Upper lobe of left lung (tissue), 6 donors: ENCODE data around the gene ZFP36L2. TPM values are rescaled to one million over a fixed set of nuclear protein-coding genes. Genes with fewer than 3 reads are reported as not detected.

Experiments
- ATAC-seq, 2 donors: fragments of 200-7000 bp; cut with Tn5 transposase; one replicate each; pipeline ENCODE4 v1.9.1; 2022; ENCODE audit warnings: mild to moderate bottlenecking in 2 of 2, moderate library complexity in 2 of 2; ENCODE audit not compliant: low FRiP score in 2 of 2
- DNase-seq, 2 donors: peaks; one replicate each; pipeline ENCODE4 v3.0.0-alpha.2; 2019 to 2020
- H3K27ac ChIP-seq, 4 donors: fragments of 200-600 bp; sonication (generic); one replicate each; pipeline ENCODE4 v1.5.1; 2016 to 2019
- H3K27me3 ChIP-seq, 4 donors: fragments of 200-600 bp; sonication (generic); one replicate each; pipeline ENCODE4 v1.5.1; 2017 to 2019
- H3K36me3 ChIP-seq, 4 donors: fragments of 200-600 bp; sonication (generic); one replicate each; pipeline ENCODE4 v1.5.1; 2016 to 2019
- H3K4me1 ChIP-seq, 4 donors: fragments of 200-600 bp; sonication (generic); one replicate each; pipeline ENCODE4 v1.5.1; 2018 to 2019
- H3K4me3 ChIP-seq, 4 donors: fragments of 200-600 bp; sonication (generic); one replicate each; pipeline ENCODE4 v1.5.1; 2017 to 2019; ENCODE audit warnings: mild to moderate bottlenecking in 2 of 4, moderate library complexity in 1 of 4
- H3K9me3 ChIP-seq, 4 donors: fragments of 200-600 bp; sonication (generic); one replicate each; pipeline ENCODE4 v1.5.1; 2018 to 2019
- EP300 ChIP-seq, 4 donors: sonication (generic); formaldehyde crosslinking; IDR thresholded peaks; one replicate each; pipeline ENCODE4 v1.5.1; 2017; ENCODE audit warnings: antibody characterized with exemption in 4 of 4, control low read depth in 2 of 4
- POLR2A ChIP-seq, 4 donors: fragments of 450-650 bp; IDR thresholded peaks; one replicate each; pipeline ENCODE4 v1.5.1; 2016 to 2017; ENCODE audit warnings: antibody characterized with exemption in 4 of 4, mild to moderate bottlenecking in 2 of 4
- POLR2AphosphoS5 ChIP-seq, 2 donors: sonication (generic); formaldehyde crosslinking; IDR thresholded peaks; one replicate each; pipeline ENCODE4 v1.5.1; 2017; ENCODE audit warnings: antibody characterized with exemption in 2 of 2
- WGBS, 2 donors: methylation state at CpG; one replicate each; pipeline ENCODE4 v1.1.5; 2017 to 2018; 5-methylcytosine and 5-hydroxymethylcytosine counted together
- total RNA-seq, 6 donors: library from RNA; depleted of rRNA in 4 of 6; stranded (reverse); fragments of >200 nt in 4 of 6; gene quantifications; one replicate each; pipeline versions ENCODE4 v1.1.0 to v1.2.1, GENCODE V29; 2016 to 2021
- TF ChIP-seq, protein P1 (sequence below), 6 experiments: fragments of 450-650 bp in 4 of 6; fragments of 200-600 bp in 2 of 6; sonication (generic) in 2 of 6; IDR thresholded peaks; one replicate each; pipeline ENCODE4 v1.5.1; 2016 to 2019; ENCODE audit warnings: antibody characterized with exemption in 6 of 6
- donor health status: DM: no; HTN: no; CAD: no; lungs with moderate emphysema.
- donor health status: DM: no; HTN: yes; CAD: no; lungs with severe emphysema.

The ZFP36L2 gene
- total RNA-seq, 6 donors from 2014 or later = 65.4 to 180 (median 127) TPM

- Histone ChIP-seq H3K4me3 (no peak overlapping the region), H3K4me1 (peaks cover 0 to 6% (median 3%) of the 10 kb centered on the region in 4 donors), H3K9me3 (no peaks in the 10 kb centered on the region), H3K27ac (peak overlapping the region in 2 of 4 donors; percentile 17 to 21), H3K27me3 (no peaks in the 10 kb centered on the region), H3K36me3 (peaks cover 0 to 9% (median 0%) of the 10 kb centered on the region in 4 donors)
- TF ChIP-seq, protein P1, sequence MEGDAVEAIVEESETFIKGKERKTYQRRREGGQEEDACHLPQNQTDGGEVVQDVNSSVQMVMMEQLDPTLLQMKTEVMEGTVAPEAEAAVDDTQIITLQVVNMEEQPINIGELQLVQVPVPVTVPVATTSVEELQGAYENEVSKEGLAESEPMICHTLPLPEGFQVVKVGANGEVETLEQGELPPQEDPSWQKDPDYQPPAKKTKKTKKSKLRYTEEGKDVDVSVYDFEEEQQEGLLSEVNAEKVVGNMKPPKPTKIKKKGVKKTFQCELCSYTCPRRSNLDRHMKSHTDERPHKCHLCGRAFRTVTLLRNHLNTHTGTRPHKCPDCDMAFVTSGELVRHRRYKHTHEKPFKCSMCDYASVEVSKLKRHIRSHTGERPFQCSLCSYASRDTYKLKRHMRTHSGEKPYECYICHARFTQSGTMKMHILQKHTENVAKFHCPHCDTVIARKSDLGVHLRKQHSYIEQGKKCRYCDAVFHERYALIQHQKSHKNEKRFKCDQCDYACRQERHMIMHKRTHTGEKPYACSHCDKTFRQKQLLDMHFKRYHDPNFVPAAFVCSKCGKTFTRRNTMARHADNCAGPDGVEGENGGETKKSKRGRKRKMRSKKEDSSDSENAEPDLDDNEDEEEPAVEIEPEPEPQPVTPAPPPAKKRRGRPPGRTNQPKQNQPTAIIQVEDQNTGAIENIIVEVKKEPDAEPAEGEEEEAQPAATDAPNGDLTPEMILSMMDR (IDR thresholded peaks at IDR 0.05) = no peak
- TF ChIP-seq POLR2AphosphoS5 (IDR thresholded peaks at IDR 0.05) (no peak), POLR2A (IDR thresholded peaks at IDR 0.05) (no peak), EP300 (IDR thresholded peaks at IDR 0.05) (no peak)
- DNase-seq (no peak), ATAC-seq (no peak)
- 73% methylated on average over 6 to 8 of the region's 8 CpGs for WGBS, 2 donors
These were observed 29.0 kb upstream of the ZFP36L2 start for GRCh38 chr2:43255296-43255910.

GRCh38 chr2:43254331-43254730 lies 27.9 kb upstream of the ZFP36L2 start:
- Histone ChIP-seq H3K4me3 (no peak overlapping the region), H3K27me3 (no peaks in the 10 kb centered on the region), H3K9me3 (no peaks in the 10 kb centered on the region), H3K36me3 (peaks cover 0 to 9% (median 0%) of the 10 kb centered on the region in 4 donors), H3K27ac (no peak overlapping the region), H3K4me1 (peaks cover 0 to 6% (median 3%) of the 10 kb centered on the region in 4 donors)
- no peak for DNase-seq
- TF ChIP-seq EP300 (IDR thresholded peaks at IDR 0.05) = no peak
- TF ChIP-seq, protein P1 (IDR thresholded peaks at IDR 0.05) = no peak
- TF ChIP-seq POLR2AphosphoS5 (IDR thresholded peaks at IDR 0.05) = no peak
- no peak for TF ChIP-seq POLR2A (IDR thresholded peaks at IDR 0.05)
- no peak for ATAC-seq
- 85 to 93% methylated on average over 5 of the region's 5 CpGs for WGBS, 2 donors

DNA sequence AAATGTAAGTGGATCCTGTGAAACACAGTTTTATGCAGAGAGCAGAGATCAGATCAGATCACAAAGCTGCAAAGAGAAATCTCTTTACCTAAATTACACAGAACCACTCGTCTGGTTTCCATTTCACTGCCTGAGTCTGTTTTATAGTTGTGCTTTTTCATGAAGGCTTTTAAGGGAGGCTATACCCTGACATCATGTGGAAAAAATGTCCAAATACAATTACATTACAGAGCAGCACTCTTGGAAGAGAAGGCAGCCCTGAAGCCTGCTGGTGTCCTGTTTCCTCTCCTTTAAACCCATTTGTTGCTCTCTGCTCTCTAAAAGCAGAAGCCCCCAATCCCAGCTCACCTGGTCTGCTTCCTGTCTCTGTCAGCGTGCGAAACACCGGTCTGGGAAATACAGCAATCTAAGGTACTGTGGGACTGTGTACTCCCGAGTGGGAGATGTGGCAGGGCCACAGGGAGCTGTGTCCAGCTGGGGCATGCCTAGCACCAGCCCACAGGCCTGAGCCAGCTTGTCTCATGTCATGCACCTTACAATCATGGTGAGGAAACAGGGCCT lies 24.8 kb upstream of the ZFP36L2 start:
- Histone ChIP-seq H3K9me3 (no peaks in the 10 kb centered on the region), H3K27ac (peak overlapping the region; percentile 38 to 53 (median 48)), H3K36me3 (peaks cover 0 to 7% (median 0%) of the 10 kb centered on the region in 4 donors), H3K4me1 (peaks cover 0 to 6% (median 3%) of the 10 kb centered on the region in 4 donors), H3K27me3 (no peaks in the 10 kb centered on the region), H3K4me3 (no peak overlapping the region)
- DNase-seq (no peak), ATAC-seq (peak in 1 of 2 donors; percentile 88)
- TF ChIP-seq EP300 (IDR thresholded peaks at IDR 0.05) (no peak), POLR2A (IDR thresholded peaks at IDR 0.05) (no peak), POLR2AphosphoS5 (IDR thresholded peaks at IDR 0.05) (no peak)
- TF ChIP-seq, protein P1 (IDR thresholded peaks at IDR 0.05) = no peak
- WGBS, 2 donors = 62 to 68% methylated on average over 5 of the region's 5 CpGs

- WGBS, 2 donors = 92 to 99% methylated on average over 2 of the region's 2 CpGs
- H3K4me3 ChIP-seq = no peak overlapping the region
- DNase-seq (no peak), ATAC-seq (no peak)
- no peaks in the 10 kb centered on the region for H3K9me3 ChIP-seq
- H3K27me3 ChIP-seq = no peaks in the 10 kb centered on the region
- peaks cover 0 to 3% (median 0%) of the 10 kb centered on the region in 4 donors for H3K4me1 ChIP-seq
- TF ChIP-seq POLR2A (IDR thresholded peaks at IDR 0.05) (no peak), POLR2AphosphoS5 (IDR thresholded peaks at IDR 0.05) (no peak), EP300 (IDR thresholded peaks at IDR 0.05) (no peak)
- H3K27ac ChIP-seq = no peak overlapping the region
- H3K36me3 ChIP-seq = no peaks in the 10 kb centered on the region
These were observed 23.6 kb upstream of the ZFP36L2 start for GRCh38 chr2:43250015-43250414.

DNA sequence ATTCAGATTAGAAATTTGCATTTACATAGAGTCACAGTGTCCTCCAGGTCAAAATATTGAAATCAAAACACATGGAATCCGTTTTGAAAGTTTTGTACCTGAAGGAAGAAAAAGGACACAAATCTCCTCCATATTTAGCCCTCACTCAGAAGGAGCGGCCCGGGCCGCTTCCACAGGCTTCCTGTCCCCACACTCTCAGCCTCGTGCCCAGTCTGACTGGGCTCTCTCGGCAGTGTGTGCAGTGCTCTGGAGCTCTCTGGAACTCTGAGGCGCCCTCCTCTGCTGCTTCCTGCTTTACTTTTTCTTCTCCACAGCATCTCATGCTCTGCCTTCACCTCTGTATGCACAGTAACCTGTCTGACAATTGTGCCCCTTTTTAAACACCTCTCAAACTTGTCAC lies 22.2 kb upstream of the ZFP36L2 start:
- Histone ChIP-seq H3K27ac (no peak overlapping the region), H3K9me3 (no peaks in the 10 kb centered on the region), H3K27me3 (no peaks in the 10 kb centered on the region), H3K36me3 (peaks cover 0 to 4% (median 0%) of the 10 kb centered on the region in 4 donors), H3K4me1 (peaks cover 0 to 3% (median 0%) of the 10 kb centered on the region in 4 donors), H3K4me3 (no peak overlapping the region)
- no peak for TF ChIP-seq POLR2AphosphoS5 (IDR thresholded peaks at IDR 0.05)
- no peak for TF ChIP-seq EP300 (IDR thresholded peaks at IDR 0.05)
- TF ChIP-seq, protein P1 (IDR thresholded peaks at IDR 0.05) = no peak
- no peak for TF ChIP-seq POLR2A (IDR thresholded peaks at IDR 0.05)
- WGBS, 2 donors = 81 to 92% methylated on average over 7 of the region's 7 CpGs
- ATAC-seq (no peak), DNase-seq (no peak)
